Large intestine (tissue), 12 donors: ENCODE measurements around the gene SLCO6A1. TPM values are rescaled to one million over a fixed set of nuclear protein-coding genes. Genes with fewer than 3 reads are reported as not detected.

ENCODE experiments used
- DNase-seq, 2 donors: peaks; one replicate each; pipeline versions ENCODE4 v3.0.0 to v3.0.0-alpha.2; 2013
- H3K27ac ChIP-seq: one replicate; pipeline ENCODE4 v1.5.1; 2013; ENCODE audit warnings: low read length
- H3K27me3 ChIP-seq: 2 replicates; pipeline ENCODE4 v1.6.1; 2013; ENCODE audit warnings: low read length; ENCODE audit not compliant: control insufficient read depth, insufficient read depth
- H3K36me3 ChIP-seq: 2 replicates; pipeline ENCODE4 v1.6.1; 2013; ENCODE audit warnings: low read length; ENCODE audit not compliant: control insufficient read depth, insufficient read depth
- H3K4me1 ChIP-seq: one replicate; pipeline ENCODE4 v1.6.1; 2013; ENCODE audit warnings: low read length; ENCODE audit not compliant: control insufficient read depth, insufficient read depth
- H3K4me3 ChIP-seq: one replicate; pipeline ENCODE4 v1.5.1; 2013; ENCODE audit warnings: low read length
- H3K9me3 ChIP-seq: one replicate; pipeline ENCODE4 v1.6.1; 2013; ENCODE audit warnings: mild to moderate bottlenecking, low read depth, low read length, moderate library complexity; ENCODE audit not compliant: control insufficient read depth
- WGBS: methylation state at CpG from one replicate; pipeline ENCODE4 v1.1.5; 2013; ENCODE audit warnings: low lambda C conversion rate; ENCODE audit not compliant: insufficient coverage; 5-methylcytosine and 5-hydroxymethylcytosine counted together
- long read RNA-seq, 11 donors: transcript quantifications; one replicate each; lab custom pipeline, GENCODE V29; 2026
- polyA plus RNA-seq: library from polyadenylated mRNA; unstranded; fragments of 120-200 nt; gene quantifications from one replicate; pipeline ENCODE4 v1.2.1, GENCODE V29; 2013

The SLCO6A1 gene
- polyA plus RNA-seq, result 0.13 TPM
- long read RNA-seq, donor 1, result 0 reads
- long read RNA-seq, donor 2, result 0 reads
- long read RNA-seq, donor 3, result 0 reads
- long read RNA-seq, donor 4, result 0 reads
- long read RNA-seq, donor 5, result 0 reads
- long read RNA-seq, donor 6, result 0 reads
- long read RNA-seq, donor 7, result 0 reads
- long read RNA-seq, donor 8, result 0 reads
- long read RNA-seq, donor 9, result 0 reads
- long read RNA-seq, donor 10, result 0 reads
- long read RNA-seq, donor 11, result 0 reads

- Histone ChIP-seq H3K9me3 (peaks cover 7% of the 10 kb centered on the region), H3K4me3 (no peak within 1 kb of the TSS), H3K27me3 (no peaks in the 10 kb centered on the region), H3K4me1 (no peaks in the 10 kb centered on the region), H3K27ac (no peak within 1 kb of the TSS), H3K36me3 (no peaks in the 10 kb centered on the region)
- DNase-seq, result no peak
- WGBS, result 93% methylated on average over 3 of the region's 43 CpGs
Measured at GRCh38 chr5:102498271-102499034, at the start of gene SLCO6A1. Gene SLCO6A1, minus strand, starts transcription at chr5:102499001. Its CDS starts 157 bp downstream, at chr5:102498844.

- DNase-seq, result no peak
Measured at GRCh38 chr5:102547141-102548035, 48.6 kb upstream of the SLCO6A1 start.

GRCh38 chr5:102545175-102545574 lies 46.4 kb upstream of the SLCO6A1 start:
- no peak overlapping the region for H3K27ac ChIP-seq
- H3K27me3 ChIP-seq, result no peaks in the 10 kb centered on the region
- H3K9me3 ChIP-seq, result no peaks in the 10 kb centered on the region
- DNase-seq, result peak; percentile 24 to 33
- H3K4me1 ChIP-seq, result no peaks in the 10 kb centered on the region
- H3K4me3 ChIP-seq, result no peak overlapping the region
- 17% methylated on average over 2 of the region's 6 CpGs for WGBS
- H3K36me3 ChIP-seq, result no peaks in the 10 kb centered on the region

More at GRCh38 chr5:102547141-102548035, 48.6 kb upstream of the SLCO6A1 start:
- Histone ChIP-seq H3K27ac (no peak overlapping the region), H3K4me1 (no peaks in the 10 kb centered on the region), H3K27me3 (no peaks in the 10 kb centered on the region), H3K36me3 (no peaks in the 10 kb centered on the region), H3K9me3 (no peaks in the 10 kb centered on the region), H3K4me3 (no peak overlapping the region)
- 62% methylated on average over 4 of the region's 4 CpGs for WGBS

- Histone ChIP-seq H3K27ac (no peak overlapping the region), H3K4me1 (no peaks in the 10 kb centered on the region), H3K4me3 (no peak overlapping the region), H3K9me3 (no peaks in the 10 kb centered on the region), H3K36me3 (no peaks in the 10 kb centered on the region), H3K27me3 (no peaks in the 10 kb centered on the region)
- no peak for DNase-seq
- no CpG with 5 or more reads among the region's 1 CpG for WGBS
Measured at GRCh38 chr5:102542057-102542456, 43.3 kb upstream of the SLCO6A1 start.

GRCh38 chr5:102539996-102540728 lies 41.4 kb upstream of the SLCO6A1 start:
- no peaks in the 10 kb centered on the region for H3K36me3 ChIP-seq
- no peak overlapping the region for H3K27ac ChIP-seq
- DNase-seq, result no peak
- no peaks in the 10 kb centered on the region for H3K27me3 ChIP-seq
- 93% methylated on average over 2 of the region's 5 CpGs for WGBS
- no peaks in the 10 kb centered on the region for H3K9me3 ChIP-seq
- no peak overlapping the region for H3K4me3 ChIP-seq
- no peaks in the 10 kb centered on the region for H3K4me1 ChIP-seq

GRCh38 chr5:102539562-102539961 lies 40.8 kb upstream of the SLCO6A1 start:
- no peaks in the 10 kb centered on the region for H3K36me3 ChIP-seq
- no peaks in the 10 kb centered on the region for H3K27me3 ChIP-seq
- H3K4me3 ChIP-seq, result no peak overlapping the region
- H3K9me3 ChIP-seq, result no peaks in the 10 kb centered on the region
- H3K27ac ChIP-seq, result no peak overlapping the region
- DNase-seq, result peak in 1 of 2 donors; percentile 13
- no peaks in the 10 kb centered on the region for H3K4me1 ChIP-seq
- WGBS, result no CpG with 5 or more reads among the region's 1 CpG

GRCh38 chr5:102537011-102537410 lies 38.2 kb upstream of the SLCO6A1 start:
- H3K27me3 ChIP-seq, result no peaks in the 10 kb centered on the region
- H3K9me3 ChIP-seq, result no peaks in the 10 kb centered on the region
- no peak overlapping the region for H3K27ac ChIP-seq
- H3K4me3 ChIP-seq, result no peak overlapping the region
- no CpG with 5 or more reads among the region's 1 CpG for WGBS
- no peaks in the 10 kb centered on the region for H3K36me3 ChIP-seq
- no peak for DNase-seq
- no peaks in the 10 kb centered on the region for H3K4me1 ChIP-seq

- Histone ChIP-seq H3K27ac (no peak overlapping the region), H3K4me3 (no peak overlapping the region), H3K4me1 (no peaks in the 10 kb centered on the region), H3K27me3 (no peaks in the 10 kb centered on the region), H3K36me3 (no peaks in the 10 kb centered on the region), H3K9me3 (no peaks in the 10 kb centered on the region)
- no peak for DNase-seq
Measured at GRCh38 chr5:102536323-102536928, 37.6 kb upstream of the SLCO6A1 start.

- no peaks in the 10 kb centered on the region for H3K4me1 ChIP-seq
- H3K27me3 ChIP-seq, result no peaks in the 10 kb centered on the region
- no peak for DNase-seq
- no peak overlapping the region for H3K27ac ChIP-seq
- no peaks in the 10 kb centered on the region for H3K36me3 ChIP-seq
- H3K4me3 ChIP-seq, result no peak overlapping the region
- no peaks in the 10 kb centered on the region for H3K9me3 ChIP-seq
- no CpG with 5 or more reads among the region's 4 CpGs for WGBS
Measured at GRCh38 chr5:102532123-102532522, 33.3 kb upstream of the SLCO6A1 start.
